Mesodermal cell (in vitro differentiated cells): ENCODE data around the gene CELF4.
A peak's percentile ranks its signal among the peaks of the same experiment; 100 is the strongest.

Experiments
- H3K27ac ChIP-seq: 2 replicates; pipeline ENCODE4 v1.7.0; 2013; ENCODE audit warnings: mild to moderate bottlenecking, low read depth, low read length, moderate library complexity; ENCODE audit not compliant: severe bottlenecking
- H3K36me3 ChIP-seq: 2 replicates; pipeline ENCODE4 v1.7.1; 2013; ENCODE audit warnings: mild to moderate bottlenecking, low read length, moderate library complexity; ENCODE audit not compliant: control insufficient read depth, insufficient read depth
- H3K4me1 ChIP-seq: one replicate; pipeline ENCODE4 v1.7.1; 2013; ENCODE audit warnings: mild to moderate bottlenecking, low read length; ENCODE audit not compliant: insufficient read depth, control insufficient read depth, poor library complexity, severe bottlenecking
- H3K4me3 ChIP-seq: 2 replicates; pipeline ENCODE4 v1.7.0; 2013; ENCODE audit warnings: low read length, control low read depth, mild to moderate bottlenecking; ENCODE audit not compliant: insufficient read depth, poor library complexity, severe bottlenecking; ENCODE audit errors: extremely low read depth
- H3K9me3 ChIP-seq: 2 replicates; pipeline ENCODE4 v1.7.1; 2013; ENCODE audit warnings: mild to moderate bottlenecking, low read length, moderate library complexity; ENCODE audit not compliant: control insufficient read depth
- WGBS, 2 experiments: methylation state at CpG; one replicate each; pipeline ENCODE4 v1.1.5; 2013; ENCODE audit warnings: missing lambda C conversion rate in 2 of 2; ENCODE audit not compliant: insufficient coverage in 2 of 2; 5-methylcytosine and 5-hydroxymethylcytosine counted together

Gene CELF4

GRCh38 chr18:37525262-37525585 is 40.4 kb downstream of the CELF4 start:
- H3K4me3 ChIP-seq = no peak overlapping the region
- no peaks in the 10 kb centered on the region for H3K36me3 ChIP-seq
- no peaks in the 10 kb centered on the region for H3K9me3 ChIP-seq
- 72 to 100% methylated on average over 3 to 7 of the region's 8 CpGs for WGBS, 2 experiments
- H3K27ac ChIP-seq = no peak overlapping the region
- peaks cover 7% of the 10 kb centered on the region for H3K4me1 ChIP-seq

GRCh38 chr18:37524498-37525261 is 40.9 kb downstream of the CELF4 start:
- no peaks in the 10 kb centered on the region for H3K9me3 ChIP-seq
- H3K27ac ChIP-seq = no peak overlapping the region
- no peaks in the 10 kb centered on the region for H3K36me3 ChIP-seq
- H3K4me1 ChIP-seq = peaks cover 12% of the 10 kb centered on the region
- 37 to 40% methylated on average over 36 to 62 of the region's 63 CpGs for WGBS, 2 experiments
- peak overlapping the region; percentile 18 for H3K4me3 ChIP-seq

GRCh38 chr18:37524139-37524497 is 41.5 kb downstream of the CELF4 start:
- H3K27ac ChIP-seq = no peak overlapping the region
- 55 to 64% methylated on average over 6 of the region's 10 CpGs for WGBS, 2 experiments
- H3K9me3 ChIP-seq = no peaks in the 10 kb centered on the region
- peak overlapping the region; percentile 18 for H3K4me3 ChIP-seq
- no peaks in the 10 kb centered on the region for H3K36me3 ChIP-seq
- peaks cover 12% of the 10 kb centered on the region for H3K4me1 ChIP-seq

- WGBS, 2 experiments = 79 to 80% methylated on average over 13 to 14 of the region's 19 CpGs
- no peak overlapping the region for H3K4me3 ChIP-seq
- no peaks in the 10 kb centered on the region for H3K9me3 ChIP-seq
- no peak overlapping the region for H3K27ac ChIP-seq
- peaks cover 12% of the 10 kb centered on the region for H3K4me1 ChIP-seq
- H3K36me3 ChIP-seq = no peaks in the 10 kb centered on the region
Measured at GRCh38 chr18:37521510-37522465, 43.8 kb downstream of the CELF4 start.

- 86 to 100% methylated on average over 1 to 3 of the region's 3 CpGs for WGBS, 2 experiments
- Histone ChIP-seq H3K36me3 (no peaks in the 10 kb centered on the region), H3K9me3 (no peaks in the 10 kb centered on the region), H3K4me3 (no peak overlapping the region), H3K27ac (no peak overlapping the region), H3K4me1 (peaks cover 12% of the 10 kb centered on the region)
Measured at GRCh38 chr18:37520508-37520907, 45.1 kb downstream of the CELF4 start.

GRCh38 chr18:37519510-37520135 is 46.0 kb downstream of the CELF4 start:
- no peaks in the 10 kb centered on the region for H3K36me3 ChIP-seq
- H3K27ac ChIP-seq = peak overlapping the region; percentile 29
- no peaks in the 10 kb centered on the region for H3K9me3 ChIP-seq
- peaks cover 9% of the 10 kb centered on the region for H3K4me1 ChIP-seq
- H3K4me3 ChIP-seq = no peak overlapping the region
- WGBS, 2 experiments = 79 to 82% methylated on average over 8 of the region's 9 CpGs

- H3K36me3 ChIP-seq = no peaks in the 10 kb centered on the region
- no peak overlapping the region for H3K4me3 ChIP-seq
- 100% methylated on average over 2 of the region's 5 CpGs for WGBS, 2 experiments
- no peak overlapping the region for H3K27ac ChIP-seq
- H3K9me3 ChIP-seq = no peaks in the 10 kb centered on the region
- H3K4me1 ChIP-seq = peaks cover 6% of the 10 kb centered on the region
Measured at GRCh38 chr18:37516361-37516853, 49.2 kb downstream of the CELF4 start.

GRCh38 chr18:37514953-37515352 is 50.6 kb downstream of the CELF4 start:
- 60% methylated on average over 1 of the region's 3 CpGs; no CpG with 5 or more reads in 1 of the 2 experiments for WGBS, 2 experiments
- Histone ChIP-seq H3K4me1 (peaks cover 3% of the 10 kb centered on the region), H3K9me3 (no peaks in the 10 kb centered on the region), H3K4me3 (no peak overlapping the region), H3K27ac (no peak overlapping the region), H3K36me3 (no peaks in the 10 kb centered on the region)

- H3K4me1 ChIP-seq = no peaks in the 10 kb centered on the region
- H3K27ac ChIP-seq = no peak overlapping the region
- WGBS, 2 experiments = 87 to 91% methylated on average over 2 of the region's 2 CpGs
Measured at GRCh38 chr18:37512400-37512799, 53.2 kb downstream of the CELF4 start.

GRCh38 chr18:37511721-37512298 is 53.8 kb downstream of the CELF4 start:
- H3K4me3 ChIP-seq = no peak overlapping the region
- WGBS, 2 experiments = 89 to 97% methylated on average over 5 to 8 of the region's 9 CpGs
- peaks cover 4% of the 10 kb centered on the region for H3K9me3 ChIP-seq
- no peak overlapping the region for H3K27ac ChIP-seq
- H3K36me3 ChIP-seq = no peaks in the 10 kb centered on the region
- no peaks in the 10 kb centered on the region for H3K4me1 ChIP-seq

More at GRCh38 chr18:37512400-37512799, 53.2 kb downstream of the CELF4 start:
- Histone ChIP-seq H3K4me3 (no peak overlapping the region), H3K9me3 (peaks cover 4% of the 10 kb centered on the region), H3K36me3 (no peaks in the 10 kb centered on the region)
